Stimulated activated CD4-positive, alpha-beta T cell treated with anti-CD3 and anti-CD28 coated beads, Interleukin-15, amount 100 ng/mL, for 48 hours (primary cell): Measurements from ENCODE around the gene NGB.

Experiments used
- DNase-seq, 2 donors: peaks; one replicate each; pipeline ENCODE4 v3.0.0-alpha.2; 2020; ENCODE audit warnings: low read depth in 2 of 2

The NGB gene

GRCh38 chr14:77265187-77265515, 5.9 kb downstream of the NGB start:
- DNase-seq: no peak

GRCh38 chr14:77264466-77265186, 6.4 kb downstream of the NGB start:
- DNase-seq: no peak

- no peak for DNase-seq
Measured at GRCh38 chr14:77260631-77261030, 10.4 kb downstream of the NGB start.

DNA sequence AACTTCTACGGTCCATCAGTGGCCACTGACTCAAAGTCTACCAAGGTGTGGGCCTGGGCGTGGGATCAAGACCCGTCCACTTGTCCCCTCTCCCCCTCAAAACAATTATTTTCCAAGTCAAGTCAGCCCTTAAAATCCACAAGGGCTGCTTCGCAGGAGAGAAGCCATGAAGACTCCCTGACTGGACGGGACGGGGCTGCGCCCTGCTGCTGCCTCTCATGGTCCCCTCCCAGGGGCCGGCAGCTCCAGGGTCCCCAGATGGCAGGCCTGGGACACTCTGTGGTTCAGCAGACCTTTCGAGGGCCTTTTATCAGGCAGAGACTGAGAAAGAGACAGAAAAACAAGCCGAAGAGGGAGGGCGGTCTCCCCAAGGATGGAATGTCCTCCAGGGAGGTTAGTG, 10.8 kb downstream of the NGB start:
- DNase-seq: no peak

DNA sequence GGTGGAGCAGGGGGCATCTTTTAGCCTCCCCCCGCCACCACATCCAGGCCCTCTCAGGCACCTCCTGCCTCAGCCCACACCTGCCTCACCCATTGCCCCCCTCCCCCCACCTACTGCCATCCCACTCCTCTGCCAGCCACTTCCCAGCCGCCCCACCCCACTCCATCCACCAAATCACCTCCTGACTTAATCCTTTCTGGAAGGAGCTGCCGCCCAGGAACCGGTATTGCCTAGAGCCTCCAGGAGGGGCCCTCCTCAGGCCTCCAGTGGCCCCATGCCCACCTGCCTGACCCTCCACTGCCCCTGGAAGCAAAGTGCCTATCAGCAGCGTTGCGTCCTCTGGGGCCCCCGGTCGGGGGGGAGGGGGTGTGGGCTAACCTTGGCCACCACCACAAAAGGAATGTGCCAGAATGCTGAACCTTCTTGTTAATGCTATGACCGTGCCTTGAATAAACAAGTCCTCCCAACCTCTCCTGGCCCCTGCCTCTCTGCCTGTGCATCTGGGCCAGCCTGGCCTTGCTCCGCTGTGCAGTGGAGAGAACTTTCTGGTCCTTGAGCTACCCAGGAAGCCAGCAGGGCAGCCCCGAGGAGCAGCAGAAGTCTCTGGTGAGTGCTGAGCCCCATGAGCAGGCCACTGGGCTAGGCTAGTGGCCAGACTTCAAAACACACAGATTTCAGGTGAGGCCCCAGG, 11.8 kb downstream of the NGB start:
- no peak for DNase-seq

DNA sequence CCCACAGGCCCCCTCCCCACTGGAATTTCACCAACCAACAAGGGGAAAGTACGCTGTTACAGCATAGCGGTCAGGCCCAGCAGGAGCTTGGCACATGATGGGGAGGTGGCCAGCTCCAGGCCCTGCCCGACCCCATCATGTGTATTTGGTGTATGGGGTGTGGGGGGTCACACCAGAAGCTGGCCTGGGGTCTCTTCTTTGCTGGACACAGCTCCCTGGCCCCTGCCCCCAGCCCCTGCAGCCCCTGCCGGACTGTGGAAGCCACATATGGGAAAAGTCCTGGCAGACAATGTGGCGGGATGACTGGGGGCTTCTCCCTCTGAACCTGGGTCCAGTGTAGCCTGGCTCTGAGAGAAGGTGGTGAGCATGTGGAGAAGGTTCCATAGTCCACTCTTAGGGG, 12.4 kb downstream of the NGB start:
- no peak for DNase-seq

DNA sequence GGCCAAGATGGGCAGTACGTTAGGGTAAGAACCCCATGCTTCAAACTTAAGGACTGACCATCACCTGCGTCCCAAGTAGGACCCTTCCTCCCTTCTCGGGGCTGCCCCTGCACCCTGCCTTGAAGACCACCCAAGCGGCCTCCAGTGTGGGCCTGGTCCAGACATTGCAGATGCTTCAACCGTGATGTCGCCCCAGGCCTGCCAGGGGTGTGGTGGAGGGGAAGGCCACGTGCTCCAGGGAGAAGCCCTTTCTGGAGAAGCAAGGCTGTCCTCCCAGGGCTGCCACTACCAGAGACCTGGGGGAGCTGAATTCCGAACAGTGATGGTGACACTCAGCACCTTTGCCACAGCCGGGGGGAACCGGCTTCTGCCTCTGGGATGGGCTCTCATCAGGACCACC, 13.3 kb downstream of the NGB start:
- no peak for DNase-seq

DNA sequence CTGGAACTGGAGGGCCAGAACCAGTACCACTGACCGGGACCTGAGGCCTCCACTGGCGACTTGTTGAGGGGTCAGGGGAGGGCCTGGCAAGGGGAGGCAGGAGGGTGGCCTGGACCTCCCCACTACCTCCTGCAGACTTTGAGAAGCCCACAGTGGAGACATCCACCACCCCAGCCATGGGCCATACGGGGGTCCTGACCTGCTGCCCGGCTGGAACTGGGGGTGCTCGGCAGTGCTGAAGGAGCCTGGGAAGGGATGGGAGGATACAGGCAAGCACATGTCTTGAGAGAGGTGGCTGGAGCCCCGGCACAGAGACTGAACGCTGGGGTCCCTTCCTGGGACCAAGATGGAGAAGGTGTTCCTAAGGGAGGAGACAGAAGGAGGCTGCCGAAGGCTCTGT, 14.3 kb downstream of the NGB start:
- no peak for DNase-seq

DNA sequence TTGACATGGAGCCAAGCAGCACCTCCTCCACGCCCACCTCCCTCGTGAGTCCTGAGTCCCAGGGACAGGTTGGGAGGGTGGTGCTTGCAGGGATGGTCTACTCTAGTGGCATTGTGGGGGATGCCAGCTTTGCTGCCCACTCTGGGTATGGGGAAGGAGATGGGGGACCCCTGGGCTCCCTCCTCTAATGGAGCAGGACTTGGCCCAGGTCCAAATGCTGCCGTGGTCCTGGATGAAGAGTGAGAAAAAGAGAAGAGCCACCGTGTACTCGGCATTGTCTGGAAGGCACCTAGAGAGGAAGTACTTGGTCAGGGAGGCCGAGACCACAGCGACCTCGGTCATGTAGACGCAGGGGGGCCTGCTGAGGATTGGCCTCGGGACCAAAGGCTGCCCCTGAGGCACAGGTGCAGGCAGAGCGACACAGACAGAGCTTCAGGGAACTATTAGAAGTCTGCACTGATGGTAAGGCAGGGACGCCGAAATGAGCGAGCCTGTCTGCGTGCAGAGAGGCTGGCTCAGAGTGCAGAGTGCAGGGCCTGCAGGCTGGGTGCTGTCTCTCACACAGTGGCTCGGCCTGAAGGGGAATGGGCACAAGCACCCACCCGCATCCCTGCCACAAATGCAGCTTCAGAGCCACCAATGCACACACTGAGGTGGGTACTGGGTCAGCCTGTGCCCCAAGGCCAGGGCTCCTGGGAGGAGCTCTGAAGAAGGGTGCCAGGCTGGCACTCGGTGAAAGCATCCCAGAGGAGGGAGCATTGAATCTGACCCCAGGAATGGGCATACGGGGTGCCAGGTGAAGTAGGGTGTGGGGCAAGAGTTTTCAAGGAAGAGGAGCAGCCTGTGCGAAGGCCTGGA, 17.4 kb downstream of the NGB start:
- DNase-seq: no peak

GRCh38 chr14:77251870-77252269, 19.1 kb downstream of the NGB start:
- DNase-seq: no peak

- no peak for DNase-seq
Measured at GRCh38 chr14:77250927-77251326, 20.1 kb downstream of the NGB start.

GRCh38 chr14:77249286-77249685, 21.7 kb downstream of the NGB start:
- no peak for DNase-seq

GRCh38 chr14:77248666-77249065, 22.3 kb downstream of the NGB start:
- DNase-seq: no peak

DNA sequence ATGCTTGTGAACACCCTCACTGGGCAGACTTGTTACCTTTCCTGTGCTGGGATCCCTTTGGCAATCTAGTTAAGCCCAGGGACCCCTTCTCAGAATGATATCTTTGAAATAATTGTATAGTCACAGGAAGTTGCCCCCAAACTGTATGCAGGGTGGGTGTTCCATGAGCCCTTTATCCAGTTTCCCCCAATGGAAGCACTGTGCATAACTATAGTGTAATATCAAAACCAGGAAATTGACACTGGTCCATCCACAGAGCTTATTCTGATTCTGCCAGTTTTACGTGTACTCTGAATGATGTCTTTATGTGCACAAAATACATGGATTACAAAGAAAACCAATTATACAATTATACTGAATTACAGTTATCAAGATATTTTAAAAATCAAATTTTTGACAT, 24.2 kb downstream of the NGB start:
- DNase-seq: no peak

GRCh38 chr14:77245820-77246219, 25.2 kb downstream of the NGB start:
- no peak for DNase-seq

DNA sequence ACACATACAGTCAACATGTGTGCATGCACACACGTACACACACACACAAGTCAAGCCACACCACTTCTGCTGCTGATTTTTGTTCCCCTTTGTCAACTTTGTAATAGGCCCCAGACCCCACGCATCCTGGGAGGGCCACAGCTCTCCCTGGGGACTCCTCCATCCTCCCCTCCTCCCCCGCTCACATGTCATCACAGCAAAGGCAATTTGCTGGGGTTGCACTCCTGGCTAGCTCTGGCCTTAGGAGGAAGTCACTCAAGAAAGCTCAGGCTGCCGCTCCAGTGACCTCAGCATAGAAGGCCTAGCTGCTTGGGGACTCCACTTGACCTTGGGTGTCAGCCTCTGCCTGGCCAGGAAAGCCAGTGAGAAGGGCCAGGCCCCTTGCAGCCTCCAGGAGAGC, 27.2 kb downstream of the NGB start:
- no peak for DNase-seq

DNA sequence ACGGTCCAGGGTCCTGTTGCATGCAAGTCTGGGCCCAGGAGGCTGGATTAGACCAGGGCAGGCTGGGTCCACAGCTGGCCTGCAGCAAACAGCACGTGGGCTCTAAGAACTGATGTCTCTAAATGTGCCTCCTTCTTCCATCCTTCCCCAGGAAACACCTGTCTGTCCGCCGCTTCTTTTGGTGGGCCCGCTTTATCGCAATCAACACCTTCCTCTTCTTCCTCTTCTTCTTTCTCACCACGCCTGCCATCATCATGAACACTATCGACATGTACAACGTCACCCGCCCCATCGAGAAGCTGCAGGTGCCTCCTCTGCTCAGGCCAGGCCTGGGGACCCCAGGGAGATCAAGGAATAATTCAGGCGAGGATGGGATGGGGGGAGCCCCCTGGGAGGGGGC, 28.3 kb downstream of the NGB start:
- DNase-seq: no peak

DNA sequence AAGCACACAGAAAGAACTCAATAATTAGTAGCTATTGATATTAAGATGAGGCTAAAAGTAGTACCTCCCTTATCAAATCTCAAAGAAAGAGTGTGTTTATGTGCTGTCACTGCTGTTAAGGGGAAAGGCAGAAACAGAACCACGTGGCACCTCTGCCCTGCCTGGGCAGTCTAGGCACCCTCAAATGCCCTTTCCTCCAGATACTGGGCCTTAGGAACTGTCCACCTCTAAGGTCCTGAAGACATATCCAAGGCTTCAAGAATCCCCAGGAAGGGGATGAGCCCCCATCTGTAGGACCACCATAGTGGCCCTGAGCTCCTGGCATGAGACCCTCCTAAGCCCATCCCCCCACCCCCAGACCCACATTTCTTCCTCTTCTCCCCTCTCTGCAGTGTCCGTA, 29.1 kb downstream of the NGB start:
- DNase-seq: no peak

DNA sequence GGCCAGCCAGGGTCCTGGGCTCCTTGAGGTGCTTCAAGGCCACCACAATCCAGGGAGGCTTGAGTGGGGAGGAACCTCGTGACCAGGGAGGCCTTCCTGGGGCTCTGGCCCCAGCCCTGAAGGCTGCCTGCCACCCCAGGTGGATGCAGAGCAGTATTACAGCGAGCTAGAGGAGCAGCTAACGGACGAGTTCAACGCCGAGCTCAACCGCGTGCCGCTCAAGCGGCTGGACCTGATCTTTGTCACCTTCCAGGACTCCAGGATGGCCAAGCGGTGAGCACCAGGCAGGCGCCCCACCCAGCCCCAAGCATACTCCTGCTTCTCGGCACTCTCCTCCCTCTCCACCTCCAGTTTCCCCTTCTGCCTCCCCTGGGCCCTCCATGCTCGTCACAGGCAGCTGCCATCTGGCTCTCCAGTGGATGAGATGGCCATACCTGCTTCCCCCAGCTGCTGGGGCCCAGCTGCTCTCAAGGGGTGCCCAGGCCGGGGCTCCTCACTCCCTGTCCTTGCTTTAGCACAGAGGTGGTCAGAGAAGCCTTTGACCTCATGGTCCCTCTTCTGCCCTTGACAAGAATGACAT, 30.6 kb downstream of the NGB start:
- no peak for DNase-seq

DNA sequence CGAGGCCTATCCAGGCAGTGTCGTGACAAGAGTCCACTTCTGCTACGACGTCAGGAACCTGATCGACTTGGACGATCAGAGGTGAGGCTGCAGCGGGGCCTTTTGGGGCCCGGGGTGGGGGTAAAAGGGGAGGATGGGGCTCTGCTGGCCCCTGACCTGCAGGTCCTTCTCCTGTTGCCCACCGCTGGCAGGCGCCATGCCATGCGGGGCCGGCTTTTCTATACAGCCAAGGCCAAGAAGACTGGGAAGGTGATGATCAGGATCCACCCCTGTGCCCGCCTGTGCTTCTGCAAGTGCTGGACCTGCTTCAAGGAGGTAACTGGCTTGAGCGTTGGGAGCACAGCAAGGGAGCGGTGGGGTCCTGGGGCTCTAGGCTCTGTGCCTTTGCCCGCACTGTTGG, 31.6 kb downstream of the NGB start:
- DNase-seq: no peak

DNA sequence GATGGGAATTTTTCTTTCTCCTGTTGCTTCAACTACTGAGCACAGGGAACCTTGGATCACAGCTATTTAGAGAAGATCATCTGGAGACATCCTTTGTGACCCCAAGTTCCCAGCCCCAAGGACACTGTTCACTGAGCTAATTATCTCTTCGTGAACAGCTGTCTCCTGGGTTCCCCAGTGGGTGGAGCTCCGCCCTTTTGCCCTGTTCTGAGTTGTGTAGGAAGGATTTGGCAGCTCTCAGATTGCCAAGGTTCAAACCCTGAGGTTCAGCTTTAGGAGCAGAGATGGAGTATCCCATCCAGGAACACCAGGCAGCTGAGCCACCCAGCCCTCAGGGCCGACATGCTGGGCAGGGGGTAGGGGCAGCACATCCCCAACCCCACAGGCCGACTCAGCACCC, 32.0 kb downstream of the NGB start:
- DNase-seq: no peak

GRCh38 chr14:77238356-77238755, 32.6 kb downstream of the NGB start:
- no peak for DNase-seq

GRCh38 chr14:77236814-77237213, 34.2 kb downstream of the NGB start:
- no peak for DNase-seq
